HepG2 (cell line): ENCODE measurements around the gene CEMP1. TPM values are rescaled to one million over a fixed set of nuclear protein-coding genes. Genes with fewer than 3 reads are reported as not detected.
A peak's percentile ranks its signal among the peaks of the same experiment; 100 is the strongest.

Source experiments
- ARID5B ChIP-seq: IDR thresholded peaks from 2 replicates; pipeline ENCODE4 v1.4.0; 2020; ENCODE audit warnings: mild to moderate bottlenecking, missing genetic modification reagents
- ATF1 ChIP-seq: IDR thresholded peaks from 2 replicates; pipeline ENCODE4 v1.6.1; 2016; ENCODE audit warnings: mild to moderate bottlenecking, control low read depth
- ELF1 ChIP-seq: sonication (generic); formaldehyde crosslinking; IDR thresholded peaks from 2 replicates; pipeline ENCODE4 v1.4.0; 2020; ENCODE audit warnings: missing genetic modification reagents
- GABPA ChIP-seq, 2 experiments: IDR thresholded peaks; 2 replicates each; pipeline ENCODE4 v1.6.1; 2011 to 2016; ENCODE audit warnings: low read depth in 2 of 2, low read length in 1 of 2, missing biosample characterization in 1 of 2, missing genetic modification characterization in 1 of 2
- LBX2 ChIP-seq: sonication (generic); formaldehyde crosslinking; IDR thresholded peaks from 2 replicates; pipeline ENCODE4 v1.5.0; 2020; ENCODE audit warnings: missing genetic modification reagents, mild to moderate bottlenecking, borderline replicate concordance
- REXO4 ChIP-seq: sonication (generic); formaldehyde crosslinking; IDR thresholded peaks from 2 replicates; pipeline ENCODE4 v1.8.0; 2022; ENCODE audit warnings: missing genetic modification reagents, mild to moderate bottlenecking, borderline replicate concordance
- ZBTB43 ChIP-seq: sonication (generic); formaldehyde crosslinking; conservative IDR thresholded peaks from 2 replicates; pipeline ENCODE4 v1.4.0; 2020; ENCODE audit warnings: missing genetic modification reagents
- ZNF224 ChIP-seq: sonication (generic); formaldehyde crosslinking; IDR thresholded peaks from 2 replicates; pipeline ENCODE4 v1.5.0; 2020; ENCODE audit warnings: mild to moderate bottlenecking, missing genetic modification reagents
- ZNF350 ChIP-seq: sonication (generic); formaldehyde crosslinking; IDR thresholded peaks from 2 replicates; pipeline ENCODE4 v1.4.0; 2020; ENCODE audit warnings: mild to moderate bottlenecking, low read depth, missing genetic modification reagents, borderline replicate concordance
- ZNF547 ChIP-seq: sonication (generic); formaldehyde crosslinking; IDR thresholded peaks from 2 replicates; pipeline ENCODE4 v1.5.1; 2020; ENCODE audit warnings: mild to moderate bottlenecking, missing genetic modification reagents
- ZNF563 ChIP-seq: sonication (generic); formaldehyde crosslinking; IDR thresholded peaks from 2 replicates; pipeline ENCODE4 v1.8.0; 2022; ENCODE audit warnings: mild to moderate bottlenecking, moderate library complexity, missing genetic modification reagents
- polyA plus RNA-seq, 8 experiments: library from polyadenylated mRNA; depleted of rRNA in 3 of 8; stranded (reverse) in 7 of 8; unstranded in 1 of 8; fragments of >200 nt; fragmentation: Illumina TruSeq in 4 of 8; extraction: Trizol in 4 of 8; gene quantifications; 2 replicates each; pipeline versions ENCODE4 v1.2.1 to v1.2.3, GENCODE V29; 2011 to 2016; ENCODE audit warnings: low read depth in 4 of 8, missing spikeins in 1 of 8, mixed read lengths in 1 of 8; ENCODE audit not compliant: insufficient read depth in 1 of 8
- total RNA-seq, 5 experiments: library from RNA; depleted of rRNA; stranded (reverse); fragments of >200 nt; fragmentation: Illumina TruSeq; extraction: Trizol; gene quantifications; 2 replicates each; pipeline ENCODE4 v1.2.3, GENCODE V29; 2016; ENCODE audit warnings: low read depth in 1 of 5
- TF ChIP-seq, protein P1 (sequence below): sonication (generic); formaldehyde crosslinking; IDR thresholded peaks from 2 replicates; pipeline ENCODE4 v1.4.0; 2020; ENCODE audit warnings: missing genetic modification reagents
- TF ChIP-seq, protein P2 (sequence below): sonication (generic); formaldehyde crosslinking; IDR thresholded peaks from 2 replicates; pipeline ENCODE4 v1.5.1; 2020; ENCODE audit warnings: mild to moderate bottlenecking, missing genetic modification reagents, moderate library complexity

Gene CEMP1
- total and polyA plus RNA-seq, 2 of the 13 experiments (the other 11 are each of a cell fraction or from before 2014, with no cell fraction given) = not detected

DNA sequence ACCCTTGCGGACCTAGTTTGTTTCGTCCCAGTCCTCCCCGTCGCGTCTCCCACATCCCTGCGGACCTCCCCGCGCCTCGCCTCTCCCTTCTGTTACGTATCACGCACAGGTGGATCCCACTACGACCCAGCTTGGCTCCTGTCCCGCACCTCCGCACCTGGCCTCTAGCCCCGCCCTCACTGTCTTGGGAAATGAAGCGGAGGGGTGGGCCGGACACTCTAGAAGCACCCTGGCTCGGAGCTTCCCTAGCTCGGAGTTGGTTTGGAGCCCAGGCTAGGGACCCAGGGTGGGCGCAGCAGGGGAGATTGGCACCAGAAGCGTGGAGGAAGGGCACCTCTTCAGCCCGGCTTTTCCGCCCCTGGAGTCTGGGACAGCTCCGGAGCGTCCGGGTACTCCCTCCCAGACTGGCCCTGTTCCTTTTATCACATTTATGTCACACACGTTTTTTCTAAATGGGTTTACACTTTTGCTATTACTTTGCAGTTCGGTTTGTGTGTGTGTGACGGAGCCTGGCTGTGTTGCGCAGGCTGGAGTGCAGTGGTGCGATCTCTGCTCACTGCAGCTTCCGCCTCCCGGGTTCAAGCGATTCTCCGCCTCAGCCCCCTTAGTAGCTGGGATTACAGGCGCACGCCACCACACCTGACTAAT, 1.4 kb upstream of the CEMP1 start (continued):
- TF ChIP-seq REXO4 (no peak), ZNF547 (CRISPR knock-in tag) (peak; percentile 18; the same call in 1 of the 2 replicates), ZBTB43 (CRISPR knock-in tag) (0 out of 2 replicates have a peak, but pooled peaks have one; percentile 19), ATF1 (no peak), ZNF350 (peak; percentile 28; the same call in 1 of the 2 replicates), ELF1 (CRISPR knock-in tag) (0 out of 2 replicates have a peak, but pooled peaks have one; percentile 26), GABPA (IDR thresholded peaks at IDR 0.05; ENCODE audit: low read depth, low read length) (no peak), GABPA (CRISPR knock-in tag; IDR thresholded peaks at IDR 0.05; ENCODE audit: low read depth) (peak; percentile 25; the same call in 1 of the 2 replicates), ZNF224 (CRISPR knock-in tag) (no peak), ZNF563 (CRISPR knock-in tag) (peak; percentile 45; the same call in 1 of the 2 replicates), ARID5B (0 out of 2 replicates have a peak, but pooled peaks have one; percentile 6), LBX2 (CRISPR knock-in tag) (no peak)
- TF ChIP-seq, protein P1, sequence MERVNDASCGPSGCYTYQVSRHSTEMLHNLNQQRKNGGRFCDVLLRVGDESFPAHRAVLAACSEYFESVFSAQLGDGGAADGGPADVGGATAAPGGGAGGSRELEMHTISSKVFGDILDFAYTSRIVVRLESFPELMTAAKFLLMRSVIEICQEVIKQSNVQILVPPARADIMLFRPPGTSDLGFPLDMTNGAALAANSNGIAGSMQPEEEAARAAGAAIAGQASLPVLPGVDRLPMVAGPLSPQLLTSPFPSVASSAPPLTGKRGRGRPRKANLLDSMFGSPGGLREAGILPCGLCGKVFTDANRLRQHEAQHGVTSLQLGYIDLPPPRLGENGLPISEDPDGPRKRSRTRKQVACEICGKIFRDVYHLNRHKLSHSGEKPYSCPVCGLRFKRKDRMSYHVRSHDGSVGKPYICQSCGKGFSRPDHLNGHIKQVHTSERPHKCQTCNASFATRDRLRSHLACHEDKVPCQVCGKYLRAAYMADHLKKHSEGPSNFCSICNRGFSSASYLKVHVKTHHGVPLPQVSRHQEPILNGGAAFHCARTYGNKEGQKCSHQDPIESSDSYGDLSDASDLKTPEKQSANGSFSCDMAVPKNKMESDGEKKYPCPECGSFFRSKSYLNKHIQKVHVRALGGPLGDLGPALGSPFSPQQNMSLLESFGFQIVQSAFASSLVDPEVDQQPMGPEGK (CRISPR knock-in tag) = peak; percentile 6; the same call in 1 of the 2 replicates
- TF ChIP-seq, protein P2, sequence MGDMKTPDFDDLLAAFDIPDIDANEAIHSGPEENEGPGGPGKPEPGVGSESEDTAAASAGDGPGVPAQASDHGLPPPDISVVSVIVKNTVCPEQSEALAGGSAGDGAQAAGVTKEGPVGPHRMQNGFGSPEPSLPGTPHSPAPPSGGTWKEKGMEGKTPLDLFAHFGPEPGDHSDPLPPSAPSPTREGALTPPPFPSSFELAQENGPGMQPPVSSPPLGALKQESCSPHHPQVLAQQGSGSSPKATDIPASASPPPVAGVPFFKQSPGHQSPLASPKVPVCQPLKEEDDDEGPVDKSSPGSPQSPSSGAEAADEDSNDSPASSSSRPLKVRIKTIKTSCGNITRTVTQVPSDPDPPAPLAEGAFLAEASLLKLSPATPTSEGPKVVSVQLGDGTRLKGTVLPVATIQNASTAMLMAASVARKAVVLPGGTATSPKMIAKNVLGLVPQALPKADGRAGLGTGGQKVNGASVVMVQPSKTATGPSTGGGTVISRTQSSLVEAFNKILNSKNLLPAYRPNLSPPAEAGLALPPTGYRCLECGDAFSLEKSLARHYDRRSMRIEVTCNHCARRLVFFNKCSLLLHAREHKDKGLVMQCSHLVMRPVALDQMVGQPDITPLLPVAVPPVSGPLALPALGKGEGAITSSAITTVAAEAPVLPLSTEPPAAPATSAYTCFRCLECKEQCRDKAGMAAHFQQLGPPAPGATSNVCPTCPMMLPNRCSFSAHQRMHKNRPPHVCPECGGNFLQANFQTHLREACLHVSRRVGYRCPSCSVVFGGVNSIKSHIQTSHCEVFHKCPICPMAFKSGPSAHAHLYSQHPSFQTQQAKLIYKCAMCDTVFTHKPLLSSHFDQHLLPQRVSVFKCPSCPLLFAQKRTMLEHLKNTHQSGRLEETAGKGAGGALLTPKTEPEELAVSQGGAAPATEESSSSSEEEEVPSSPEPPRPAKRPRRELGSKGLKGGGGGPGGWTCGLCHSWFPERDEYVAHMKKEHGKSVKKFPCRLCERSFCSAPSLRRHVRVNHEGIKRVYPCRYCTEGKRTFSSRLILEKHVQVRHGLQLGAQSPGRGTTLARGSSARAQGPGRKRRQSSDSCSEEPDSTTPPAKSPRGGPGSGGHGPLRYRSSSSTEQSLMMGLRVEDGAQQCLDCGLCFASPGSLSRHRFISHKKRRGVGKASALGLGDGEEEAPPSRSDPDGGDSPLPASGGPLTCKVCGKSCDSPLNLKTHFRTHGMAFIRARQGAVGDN (CRISPR knock-in tag) = peak; percentile 47; the same call in 1 of the 2 replicates
